Stimulated activated CD4-positive, alpha-beta T cell treated with anti-CD3 and anti-CD28 coated beads, Interleukin-15, amount 100 ng/mL, for 1 hour (primary cell): ENCODE data around the gene MYH9.

ENCODE experiments used
- DNase-seq, 2 donors: peaks; one replicate each; pipeline ENCODE4 v3.0.0-alpha.2; 2020; ENCODE audit warnings: low read depth in 1 of 2, low spot score in 1 of 2

The MYH9 gene

DNA sequence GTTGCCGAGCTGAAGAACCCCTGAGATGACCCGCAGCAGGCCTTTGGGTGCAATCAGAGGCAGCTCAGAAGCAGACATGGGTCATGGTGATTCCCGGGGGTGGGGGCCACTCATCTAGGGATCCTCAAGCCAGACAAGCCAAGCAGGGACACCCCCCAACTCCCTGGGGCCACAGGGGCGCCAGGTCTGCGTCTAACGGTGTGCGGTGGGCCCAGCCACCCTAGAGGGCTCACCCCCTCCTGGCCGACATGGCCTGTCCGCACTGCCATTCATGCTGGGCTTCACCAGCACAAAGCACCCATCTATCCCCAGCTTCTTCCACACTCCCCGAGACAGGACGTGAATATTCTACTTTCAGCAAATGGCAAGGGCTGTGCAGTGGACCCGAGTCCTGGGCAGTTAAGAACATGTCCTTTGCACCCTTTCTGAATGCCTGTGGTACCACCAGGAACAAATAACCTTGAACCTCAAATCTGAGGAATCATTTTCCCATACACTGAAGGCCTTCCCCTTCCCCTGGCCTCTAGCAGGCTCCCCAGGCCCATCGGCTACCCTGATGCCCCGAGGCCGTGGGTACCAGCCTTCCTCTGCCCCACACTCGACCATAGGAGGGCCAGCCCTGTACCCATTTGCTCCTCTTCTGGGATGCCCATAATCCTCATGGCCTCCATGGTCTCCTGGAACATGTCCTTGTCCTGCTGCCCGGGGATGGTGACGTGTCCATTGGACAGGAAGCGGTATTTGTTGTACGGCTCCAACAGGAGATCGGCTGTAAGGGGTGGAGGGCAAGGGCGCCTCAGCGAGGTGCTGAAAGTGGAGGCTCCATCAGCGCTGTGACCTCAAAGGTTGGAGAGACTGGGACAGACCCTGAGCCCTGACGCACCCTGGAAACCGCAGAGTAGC lies 67.9 kb downstream of the MYH9 start:
- no peak for DNase-seq

DNA sequence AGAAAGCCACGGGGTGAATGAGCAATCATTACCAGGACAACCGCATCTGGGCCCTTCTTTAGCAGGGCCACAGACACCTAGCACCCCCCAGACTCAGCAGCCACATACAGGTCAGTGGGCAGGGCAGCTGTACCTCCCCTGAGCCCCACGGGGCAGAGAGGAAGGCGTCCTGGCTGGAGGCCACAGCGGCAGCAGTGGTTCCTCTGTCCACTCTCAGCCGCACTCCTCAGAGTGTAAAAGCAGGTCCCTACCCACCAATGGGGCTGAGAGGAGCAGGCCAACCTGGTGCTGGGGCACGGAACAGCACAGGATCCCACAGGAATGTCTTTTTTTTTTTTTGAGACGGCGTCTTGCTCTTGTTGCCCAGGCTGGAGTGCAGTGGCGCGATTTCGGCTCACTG lies 69.3 kb downstream of the MYH9 start:
- no peak for DNase-seq

DNA sequence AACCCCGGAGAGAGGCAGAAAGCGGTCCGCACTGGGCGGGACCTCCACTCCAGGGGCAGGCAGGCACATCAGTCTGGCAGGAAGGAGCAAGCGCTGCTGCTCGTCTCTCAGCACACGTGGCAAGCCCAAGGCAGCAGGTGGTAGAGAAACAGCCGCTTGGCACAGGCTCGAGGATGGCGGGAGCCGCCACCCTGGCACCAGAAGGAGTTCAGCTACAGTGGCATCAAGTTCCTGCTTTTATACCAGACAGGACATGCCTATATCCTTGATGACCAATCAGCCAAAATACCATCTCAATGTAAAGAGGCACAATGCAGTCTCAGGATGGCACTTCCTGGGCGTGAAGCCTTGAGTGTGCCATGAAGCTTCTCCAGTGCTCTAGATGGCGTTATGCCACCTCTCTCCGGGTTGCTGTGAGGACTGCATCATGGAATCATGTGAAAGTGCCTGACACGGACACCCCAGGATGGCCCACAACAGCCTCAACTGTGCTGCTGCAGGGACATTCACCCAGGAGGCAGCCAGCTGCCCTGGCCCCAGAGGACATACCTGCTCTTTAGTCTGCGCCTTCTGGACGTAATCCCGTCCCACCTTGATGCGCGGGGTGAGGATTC lies 70.0 kb downstream of the MYH9 start:
- DNase-seq = no peak

DNA sequence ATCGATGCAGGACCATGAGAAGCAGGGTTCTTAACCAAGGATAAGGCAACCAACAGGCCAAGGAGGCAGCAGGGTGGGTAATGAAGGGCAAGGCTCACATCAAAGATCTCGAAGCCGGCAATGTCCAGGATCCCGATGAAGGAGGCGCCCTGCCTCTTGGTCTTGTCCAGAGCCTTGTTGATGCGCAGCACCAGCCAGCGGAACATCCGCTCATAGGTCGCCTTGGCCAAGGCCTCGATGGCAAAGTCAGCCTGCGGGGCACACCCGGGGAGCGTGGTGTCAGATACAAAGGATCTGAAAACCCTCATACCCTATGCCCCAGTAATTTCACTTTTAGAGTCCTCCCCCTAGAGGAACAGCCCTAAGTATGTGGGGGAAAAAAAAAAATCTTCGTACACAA lies 71.3 kb downstream of the MYH9 start:
- DNase-seq = no peak

DNA sequence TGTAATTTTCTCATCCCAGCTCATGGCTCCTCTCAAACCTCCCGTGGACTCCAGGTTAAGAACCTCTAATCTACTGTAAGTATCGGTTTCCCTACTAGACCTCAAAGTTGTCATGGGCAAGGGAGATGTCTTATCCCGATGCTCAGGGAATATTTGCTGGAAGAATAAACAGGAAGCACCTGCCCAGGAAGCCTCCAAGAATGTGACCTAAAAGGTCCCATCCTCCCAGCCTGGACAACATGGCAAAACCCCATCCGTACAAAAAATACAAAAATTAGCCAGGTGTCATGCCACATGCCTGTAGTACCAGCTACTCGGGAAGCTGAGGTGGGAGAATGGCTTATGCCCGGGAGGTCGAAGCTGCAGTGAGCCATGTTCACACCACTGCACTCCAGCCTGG lies 72.4 kb downstream of the MYH9 start:
- DNase-seq = no peak

DNA sequence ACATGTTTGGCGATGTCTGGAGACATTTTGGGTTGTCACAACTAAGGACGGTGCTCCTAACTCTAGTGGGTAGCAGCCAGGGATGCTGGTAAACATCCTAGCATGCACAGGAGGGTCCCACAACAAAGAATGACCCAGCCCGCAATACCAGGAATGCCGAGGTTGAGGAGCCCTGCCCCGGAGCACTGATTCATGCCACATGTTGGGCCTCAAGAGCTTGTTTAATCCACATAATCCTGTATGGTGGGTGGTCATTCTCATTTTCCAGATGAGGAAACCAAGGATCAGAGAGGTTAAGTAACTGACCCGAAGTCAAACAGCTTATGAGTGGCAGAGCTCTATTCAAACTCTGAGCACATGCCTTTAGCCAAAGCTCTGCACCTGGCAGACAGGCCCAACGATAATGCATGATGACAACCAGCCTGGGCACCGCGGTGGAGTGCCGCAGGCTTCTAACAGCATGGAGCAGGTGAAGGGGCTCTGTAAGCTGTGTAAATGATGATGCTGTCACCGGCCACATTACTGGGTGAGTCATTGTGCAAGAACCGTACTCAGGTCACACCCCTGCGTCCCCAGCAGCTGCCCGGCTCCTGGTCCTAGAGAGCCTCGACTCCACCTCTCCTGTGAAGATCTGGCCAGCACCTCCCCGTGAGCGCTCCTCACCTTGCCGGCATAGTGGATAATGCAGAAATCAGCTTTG lies 76.2 kb downstream of the MYH9 start:
- DNase-seq = no peak

DNA sequence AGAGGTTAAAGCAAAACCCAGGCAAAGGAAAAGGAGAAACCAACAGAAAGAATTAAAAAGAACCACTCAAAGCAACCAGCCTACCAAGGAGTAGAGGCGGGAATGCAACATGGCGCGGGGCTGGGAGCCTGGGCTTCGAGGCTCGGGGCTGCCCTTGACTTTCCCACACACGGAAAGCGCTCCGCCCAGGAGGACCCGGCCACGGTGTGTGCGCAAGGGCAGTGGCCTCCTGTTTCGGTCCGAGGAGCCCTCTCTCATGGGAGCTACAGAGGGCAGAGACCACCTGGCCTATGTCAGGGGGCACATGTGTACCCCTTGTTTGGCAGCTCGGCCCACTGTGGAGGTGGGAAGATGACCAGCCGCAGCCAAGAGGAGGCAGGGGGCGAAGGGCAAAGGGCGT lies 78.9 kb downstream of the MYH9 start:
- no peak for DNase-seq

DNA sequence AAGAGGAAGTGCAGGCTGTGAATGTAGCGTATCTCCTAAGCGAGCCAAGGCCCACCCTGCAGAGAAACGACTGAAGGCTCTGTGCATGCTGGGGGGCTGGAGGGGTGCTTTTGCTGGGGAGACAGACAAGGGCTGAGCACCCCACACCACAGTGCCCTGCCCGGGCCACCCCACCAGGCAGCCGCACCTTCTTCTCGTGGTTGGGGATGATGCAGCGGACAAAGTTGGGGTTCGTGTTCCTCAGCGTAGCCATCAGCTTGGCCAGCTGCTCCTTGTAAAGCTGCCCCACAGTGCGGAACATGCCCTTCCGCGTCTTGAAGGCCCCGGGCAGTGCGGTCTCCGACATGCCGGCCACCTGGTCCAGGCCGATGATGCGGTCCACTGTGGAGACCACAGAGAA lies 81.5 kb downstream of the MYH9 start:
- DNase-seq = no peak

DNA sequence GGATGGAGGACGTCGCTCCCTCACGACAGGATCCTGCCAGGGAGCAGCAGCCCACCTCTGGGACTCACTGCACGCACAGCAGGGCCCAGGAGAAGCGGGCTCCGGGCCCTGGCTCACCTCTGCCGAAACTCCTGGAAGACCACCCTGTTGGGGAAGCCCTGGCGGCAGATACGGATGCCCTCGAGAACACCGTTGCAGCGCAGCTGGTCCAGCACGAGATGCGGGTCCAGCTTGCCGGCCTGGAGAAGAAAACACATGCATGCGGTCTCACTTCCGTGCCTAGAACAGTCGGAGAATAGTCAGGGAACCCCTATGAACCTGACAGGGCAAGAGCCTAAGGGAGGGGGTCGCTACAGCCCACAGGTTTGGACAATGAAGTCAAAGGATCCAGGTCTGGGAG lies 82.0 kb downstream of the MYH9 start:
- DNase-seq = no peak

DNA sequence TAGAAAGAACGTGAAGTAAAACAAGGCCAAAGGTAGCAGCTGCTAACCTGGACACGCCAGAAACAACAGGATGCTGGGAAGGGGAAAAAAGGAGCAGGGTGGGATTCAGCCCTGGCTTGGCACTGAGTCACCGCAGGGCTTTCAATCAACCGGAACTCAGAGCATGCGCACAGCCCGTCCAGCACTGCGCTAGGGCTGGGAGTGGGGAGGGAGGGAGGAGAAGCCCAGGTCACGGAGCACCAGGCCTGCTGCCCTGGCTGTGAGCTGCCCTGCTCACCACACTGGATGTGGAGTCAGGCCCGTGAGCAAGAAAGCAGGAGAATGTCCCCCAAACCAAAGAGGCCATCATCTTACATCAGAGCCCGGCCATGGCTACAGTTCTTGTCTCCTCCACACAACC lies 83.3 kb downstream of the MYH9 start:
- DNase-seq = no peak

DNA sequence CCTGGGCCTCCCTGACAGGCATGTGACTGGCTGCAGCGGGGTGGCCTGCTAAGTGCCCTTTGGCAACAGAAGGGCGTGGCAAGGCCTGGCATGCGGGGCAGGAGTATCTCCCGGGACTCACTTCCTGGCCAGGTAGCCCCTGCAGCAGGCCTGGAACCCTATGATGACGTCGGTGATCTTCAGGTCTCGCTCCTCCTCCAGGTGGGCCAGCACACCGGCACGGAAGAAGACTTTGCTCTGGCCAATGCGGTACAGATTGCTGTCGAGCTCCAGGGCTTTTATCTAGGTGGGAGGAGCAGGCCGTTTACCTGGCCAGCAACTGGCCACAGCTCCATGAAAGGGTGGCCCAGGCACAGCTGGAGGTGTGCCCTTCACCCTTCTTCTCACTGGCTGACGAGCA lies 83.9 kb downstream of the MYH9 start:
- no peak for DNase-seq

DNA sequence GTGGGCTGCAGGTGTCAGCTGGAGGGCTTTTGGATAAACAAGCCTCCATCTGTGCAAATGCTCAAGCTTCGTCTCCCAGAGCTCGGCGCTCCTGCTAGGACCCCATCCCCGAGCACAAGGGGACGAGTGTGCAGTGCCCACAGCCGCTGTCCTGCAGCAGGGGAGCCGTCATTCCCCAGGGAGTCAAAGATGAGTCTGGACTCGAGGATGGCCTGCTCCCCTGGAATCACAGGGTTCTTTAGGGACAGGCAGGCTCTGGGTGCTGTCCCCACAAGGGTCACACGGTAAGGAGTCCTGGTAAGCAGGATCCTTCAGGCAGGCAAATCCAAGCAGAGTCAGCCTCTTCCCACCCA lies 84.7 kb downstream of the MYH9 start:
- no peak for DNase-seq

DNA sequence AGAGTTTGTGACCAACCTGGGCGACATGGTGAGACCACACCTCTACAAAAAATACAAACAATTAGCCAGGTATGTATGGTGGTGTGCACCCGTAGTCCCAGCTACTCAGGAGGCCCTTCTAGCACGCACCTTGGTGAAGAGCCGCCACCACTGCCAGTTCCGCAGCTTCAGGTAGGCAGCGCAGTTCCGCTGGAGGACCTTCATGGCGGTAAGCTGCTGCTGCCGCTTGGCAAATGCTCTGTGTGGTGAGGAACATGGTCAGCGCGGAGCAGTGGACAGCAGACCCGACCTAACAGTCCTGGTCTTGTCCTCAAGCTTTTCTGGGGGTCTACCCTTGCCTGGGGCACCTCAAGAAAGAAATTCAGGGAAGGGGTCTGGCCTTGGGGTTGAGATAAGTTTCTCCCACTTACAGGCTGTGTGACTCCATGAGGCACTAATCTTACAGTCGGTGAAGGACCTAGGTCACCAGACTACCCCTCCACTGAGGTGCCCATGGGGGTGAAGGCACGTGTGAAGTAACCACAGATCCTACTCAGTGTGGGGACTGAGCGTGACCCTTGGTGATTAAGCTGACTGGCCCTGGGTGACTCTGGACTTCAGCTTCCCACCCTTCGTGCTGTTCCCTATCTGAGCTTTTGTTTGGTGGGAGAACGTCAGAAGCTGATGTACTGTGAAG lies 85.2 kb downstream of the MYH9 start:
- no peak for DNase-seq

DNA sequence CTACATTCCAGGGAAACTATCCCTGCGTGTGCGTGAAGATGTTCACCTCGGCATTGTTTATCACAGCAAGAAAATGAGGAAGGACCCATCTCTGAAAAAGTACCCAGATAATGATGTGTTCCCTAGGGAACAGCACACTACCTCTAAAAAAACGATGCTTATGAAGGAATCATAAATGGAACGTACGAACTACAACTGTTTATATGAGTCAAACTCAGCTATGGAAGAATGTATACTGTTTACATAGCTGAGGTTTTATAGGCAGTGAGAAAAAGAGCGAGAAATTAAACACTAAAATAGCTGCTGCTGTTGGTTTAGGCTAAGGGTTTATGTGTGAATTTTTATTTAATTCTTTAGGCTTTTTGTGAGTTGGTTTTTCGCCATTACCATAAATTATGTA lies 85.9 kb downstream of the MYH9 start:
- no peak for DNase-seq

DNA sequence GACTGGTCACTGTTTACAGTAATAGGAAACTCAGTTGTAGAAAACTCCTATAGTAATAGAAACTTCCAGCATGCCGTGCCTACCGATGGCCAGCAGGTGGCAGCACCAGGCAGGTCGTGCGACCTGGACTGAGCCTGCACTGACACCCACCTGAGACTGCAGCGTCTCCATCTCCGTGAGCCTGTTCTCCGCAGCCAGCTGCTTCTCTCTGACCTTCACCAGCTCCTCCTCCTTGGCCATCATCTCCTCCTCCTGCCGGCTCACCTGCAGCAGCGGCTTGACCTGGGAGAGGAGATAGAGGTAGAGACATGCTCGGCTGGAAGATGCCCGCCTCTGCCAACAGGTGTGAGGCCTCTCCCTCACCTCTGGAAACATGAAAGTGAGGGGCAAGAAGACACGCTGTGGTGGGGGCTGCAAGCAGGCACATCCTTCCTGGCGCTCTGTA lies 86.4 kb downstream of the MYH9 start:
- DNase-seq = peak; percentile 67 to 77

DNA sequence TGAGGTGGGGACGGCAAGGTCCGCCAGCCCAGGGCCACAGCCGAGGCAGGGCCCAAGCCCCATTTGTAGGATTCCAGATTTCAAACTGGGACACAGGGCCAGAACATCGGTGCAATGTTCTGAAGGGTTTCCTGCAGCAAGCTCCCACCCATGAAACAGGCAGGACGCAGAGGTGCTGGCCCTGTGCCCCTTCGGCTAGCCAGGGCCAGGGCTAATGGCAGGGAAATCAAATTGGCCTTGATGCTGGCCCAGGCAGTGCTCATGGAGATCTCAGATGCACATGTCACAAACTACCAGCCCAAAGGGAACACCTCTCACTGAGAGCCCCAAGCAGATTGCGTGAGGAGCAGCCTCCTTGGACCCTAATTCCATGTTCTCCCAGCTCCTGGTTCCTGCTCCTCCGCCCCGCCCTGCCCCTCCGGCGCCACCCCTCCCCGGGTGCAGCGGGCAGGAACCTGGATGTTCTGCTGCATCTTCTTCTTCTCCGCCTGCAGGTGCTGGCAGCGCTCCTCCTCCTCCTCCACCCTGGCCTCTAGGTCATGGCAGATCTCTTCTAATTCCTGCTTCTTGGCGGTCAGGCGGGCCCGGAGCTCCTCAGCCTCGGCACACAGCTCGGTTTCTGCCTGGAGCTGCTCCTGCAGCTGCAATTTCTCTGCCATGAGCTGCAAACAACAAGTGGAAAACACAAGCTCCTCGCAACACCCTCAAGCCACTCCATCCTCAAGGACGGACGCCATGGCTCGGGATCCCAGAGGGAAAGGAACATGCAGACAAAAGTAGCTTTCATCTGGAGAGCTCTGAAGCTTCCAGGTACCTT lies 87.2 kb downstream of the MYH9 start:
- no peak for DNase-seq

DNA sequence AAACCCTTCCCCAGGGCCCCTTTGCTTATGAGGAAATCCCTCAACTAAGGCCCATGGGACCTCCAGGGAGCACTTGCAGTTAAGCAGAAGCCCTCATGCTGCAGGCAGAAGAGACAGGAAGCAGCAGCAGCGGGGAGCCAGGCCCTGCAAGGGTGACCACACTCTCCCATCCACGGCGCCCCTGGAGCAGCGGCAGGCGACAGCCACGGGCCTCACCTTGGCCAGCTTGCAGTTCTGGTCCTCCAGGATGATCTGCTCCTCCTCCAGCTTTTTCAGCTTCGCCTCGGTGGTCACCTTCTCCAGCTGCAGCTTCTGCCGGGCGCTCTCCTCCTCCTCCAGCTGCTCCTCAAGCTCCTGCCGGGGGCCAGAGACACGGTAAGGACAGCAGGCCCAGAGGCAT lies 87.9 kb downstream of the MYH9 start:
- no peak for DNase-seq

DNA sequence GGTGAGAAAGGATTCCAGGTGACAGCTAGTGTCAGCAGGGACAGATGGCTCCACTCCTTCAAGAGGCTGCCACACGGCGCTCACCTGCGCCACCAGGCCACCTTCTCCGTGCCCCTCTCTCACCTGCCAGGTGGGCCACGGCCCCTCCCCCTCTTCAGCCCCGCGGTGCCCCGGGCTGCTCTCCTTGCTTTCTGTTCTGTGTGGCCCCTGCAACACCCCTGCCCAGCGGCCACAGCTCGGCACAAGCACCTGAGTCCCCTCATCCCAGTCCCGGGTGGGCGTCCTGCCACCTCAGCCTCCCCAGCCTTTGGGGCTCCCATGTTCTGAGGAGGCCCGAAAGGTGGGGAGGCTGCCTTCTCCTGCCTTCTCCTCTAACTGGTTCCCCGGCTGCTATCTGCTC lies 88.5 kb downstream of the MYH9 start:
- no peak for DNase-seq

DNA sequence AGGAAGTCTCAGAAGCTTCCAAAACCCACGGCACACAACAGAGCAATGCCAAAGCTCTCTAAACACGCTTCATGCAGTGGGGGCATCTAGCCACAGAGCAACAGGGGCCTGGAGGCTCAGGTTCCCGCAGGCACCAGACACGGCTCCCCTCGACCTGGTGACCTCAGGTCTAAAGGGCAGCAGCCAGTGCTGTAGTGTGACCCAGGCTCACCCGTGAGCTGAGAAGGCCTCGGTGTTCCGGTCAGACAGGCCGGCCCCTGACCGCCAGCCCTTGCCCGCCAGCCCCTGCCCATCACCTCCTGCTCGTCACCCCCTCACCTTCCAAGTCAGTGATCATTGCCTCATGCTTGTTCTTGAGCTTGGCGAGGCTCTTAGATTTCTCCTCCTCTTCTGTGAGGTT lies 89.2 kb downstream of the MYH9 start:
- DNase-seq = no peak

DNA sequence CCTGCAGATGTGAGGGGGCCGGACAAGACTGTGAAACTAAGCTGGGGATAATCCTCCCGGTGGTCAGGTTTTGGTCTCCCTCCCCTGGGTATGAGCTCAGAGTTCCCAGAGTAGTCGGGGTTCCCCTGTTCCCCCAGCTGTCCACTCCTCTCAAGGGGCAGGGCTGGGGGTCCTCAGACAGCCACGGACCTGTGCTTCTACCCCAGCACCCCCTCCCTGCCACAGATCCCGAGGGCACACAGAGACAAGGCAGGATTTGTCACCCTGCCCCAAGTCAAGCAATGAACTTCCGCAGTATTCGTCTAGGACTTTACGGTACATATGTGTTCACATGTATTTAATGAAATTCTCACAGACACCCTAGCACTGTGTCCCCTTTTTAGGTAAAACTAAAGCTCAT lies 89.6 kb downstream of the MYH9 start:
- DNase-seq = no peak

DNA sequence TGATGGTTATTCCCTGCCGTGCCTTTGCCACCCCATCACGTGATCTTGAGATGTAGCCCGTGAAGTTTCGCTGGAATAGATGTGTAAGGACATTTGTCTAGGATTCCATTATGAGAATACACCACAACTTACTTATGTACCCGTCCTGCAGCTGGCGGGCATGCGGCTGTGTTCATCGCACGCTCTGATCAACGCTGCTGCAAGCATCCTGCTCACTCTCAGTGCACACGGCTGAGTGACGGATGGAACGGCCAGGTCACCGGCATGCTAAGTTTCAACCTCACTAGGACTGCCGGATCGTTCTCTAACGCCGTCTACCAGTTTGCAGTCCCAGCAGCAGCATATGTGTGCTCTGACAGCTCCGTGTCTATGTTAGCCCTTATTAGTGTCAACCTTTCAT lies 90.2 kb downstream of the MYH9 start:
- DNase-seq = no peak
